ENCODE data around the gene LTBP3. TPM values are rescaled to one million over a fixed set of nuclear protein-coding genes. Genes with fewer than 3 reads are reported as not detected.

Gene LTBP3
- total RNA-seq, 1 experiment from 2014 or later = 10.6 TPM

DNA sequence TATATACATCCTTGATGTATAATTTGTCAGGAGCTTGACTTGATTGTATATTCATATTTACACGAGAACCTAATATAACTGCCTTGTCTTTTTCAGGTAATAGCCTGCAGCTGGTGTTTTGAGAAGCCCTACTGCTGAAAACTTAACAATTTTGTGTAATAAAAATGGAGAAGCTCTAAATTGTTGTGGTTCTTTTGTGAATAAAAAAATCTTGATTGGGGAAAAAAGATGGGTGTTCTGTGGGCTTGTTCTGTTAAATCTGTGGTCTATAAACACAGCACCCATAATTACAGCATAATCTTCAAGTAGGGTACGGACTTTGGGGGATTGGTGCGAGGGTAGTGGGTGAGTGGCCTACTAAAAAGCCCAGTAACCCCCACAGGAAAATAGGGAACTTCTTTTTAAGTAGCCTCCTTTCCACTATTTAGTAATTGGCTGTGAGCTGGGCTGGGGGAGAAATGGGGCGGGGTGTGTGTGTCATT, 51.8 kb downstream of the LTBP3 start:
- Histone ChIP-seq H3K27ac (ENCODE audit: insufficient read length, low read depth, low read length) (no peak overlapping the region), H3K23ac (ENCODE audit: insufficient read length, low read depth, low read length) (no peak overlapping the region), H2BK20ac (ENCODE audit: low read depth, low read length, poor library complexity, severe bottlenecking) (no peak overlapping the region), H4K8ac (replicated peaks; ENCODE audit: insufficient read length, low read depth, low read length) (no peak overlapping the region), H3K18ac (ENCODE audit: insufficient read length, low read depth, low read length) (no peak overlapping the region), H2BK15ac (ENCODE audit: low read depth, low read length) (no peak overlapping the region), H3K79me1 (ENCODE audit: insufficient read depth, low read depth, low read length, poor library complexity, severe bottlenecking) (no peaks in the 10 kb centered on the region), H3K4me1 (ENCODE audit: insufficient read depth, low read length) (no peaks in the 10 kb centered on the region), H3T11ph (ENCODE audit: low read length) (no peak overlapping the region), H2AK5ac (ENCODE audit: insufficient read length, low read length) (no peak overlapping the region), H2BK12ac (ENCODE audit: insufficient read length, low read depth, low read length) (no peak overlapping the region), H3K56ac (ENCODE audit: insufficient read length, low read depth, low read length) (no peak overlapping the region), H3K14ac (ENCODE audit: insufficient read depth, low read length) (no peak overlapping the region), H3K27me3 (ENCODE audit: insufficient read depth, low read length) (no peaks in the 10 kb centered on the region), H4K20me1 (ENCODE audit: control insufficient read depth, insufficient read depth, insufficient read length) (no peaks in the 10 kb centered on the region), H3K4me2 (ENCODE audit: insufficient read depth, insufficient read length, low read length) (no peak overlapping the region), H2AFZ (ENCODE audit: low read length) (no peak overlapping the region), H3K4ac (ENCODE audit: low read depth, low read length) (no peak overlapping the region), H3K23me2 (ENCODE audit: insufficient read length, low read depth, low read length, poor library complexity, severe bottlenecking) (peaks cover 9% of the 10 kb centered on the region), H3K79me2 (ENCODE audit: insufficient read depth, low read length) (peaks cover 24% of the 10 kb centered on the region; the same call in 1 of the 2 replicates), H4K5ac (ENCODE audit: insufficient read length, low read depth, low read length) (no peak overlapping the region), H3K9me3 (ENCODE audit: control insufficient read depth, low read depth, low read length) (no peaks in the 10 kb centered on the region), H4K91ac (ENCODE audit: insufficient read length, low read depth, low read length) (no peak overlapping the region), H2BK120ac (ENCODE audit: low read depth, low read length, poor library complexity, severe bottlenecking) (no peak overlapping the region), H2BK5ac (ENCODE audit: insufficient read length, low read length) (no peak overlapping the region), H3K9ac (ENCODE audit: extremely low read depth, insufficient read length, low read length) (no peak overlapping the region)
- H3K36me3 Mint-ChIP-seq (ENCODE audit: insufficient read depth in 1 of 3, low read depth in 3 of 3) = peaks cover 0 to 33% (median 31%) of the 10 kb centered on the region in 3 experiments; a peak in 5 of 7 replicates
- peaks cover 0 to 3% of the 10 kb centered on the region in 2 experiments; a peak in 1 of 5 replicates for H3K9me3 Mint-ChIP-seq
- H3K27me3 Mint-ChIP-seq (ENCODE audit: low read depth) = no peaks in the 10 kb centered on the region
- no CpG with 5 or more reads among the region's 4 CpGs for WGBS (ENCODE audit: extremely low coverage, insufficient read length, low lambda C conversion rate)
- TF ChIP-seq CTCF (conservative IDR thresholded peaks at IDR 0.05) = no peak
- peaks cover 38 to 39% of the 10 kb centered on the region in 2 experiments for H3K4me1 Mint-ChIP-seq
- no peak for DNase-seq
- peak overlapping the region in 2 of 3 experiments; percentile 18 to 91; a peak in 3 of 7 replicates for H3K27ac Mint-ChIP-seq
- peak overlapping the region in 1 of 2 experiments; percentile 64; a peak in 3 of 5 replicates for H3K4me3 Mint-ChIP-seq

Data from H9 (cell line).